WTC11 (cell line): ENCODE results near the gene ASB5. TPM values are rescaled to one million over a fixed set of nuclear protein-coding genes. Genes with fewer than 3 reads are reported as not detected.

Source experiments
- ATAC-seq: fragments of 200-7000 bp; cut with Tn5 transposase; 2 replicates; pipeline ENCODE4 v1.10.0; 2021; ENCODE audit warnings: mild to moderate bottlenecking, moderate library complexity
- CTCF ChIA-PET: fragments of 300-600 bp; sonication (Branson Sonifier 250); formaldehyde crosslinking; loops from one replicate; lab custom pipeline; 2021; ENCODE audit warnings: antibody characterized with exemption; lab: Charles Lee
- POLR2A ChIA-PET: fragments of 350-600 bp; sonication (Branson Sonifier 250); formaldehyde crosslinking; loops from one replicate; lab custom pipeline; 2021; ENCODE audit warnings: antibody characterized with exemption; lab: Charles Lee
- DNase-seq: peaks from one replicate; pipeline ENCODE4 v3.0.0; 2021; ENCODE audit warnings: low spot score
- H3K27ac Mint-ChIP-seq: 2 replicates; pipeline ENCODE4 v1.8.0; 2021; ENCODE audit warnings: mixed read lengths
- H3K27me3 Mint-ChIP-seq: 2 replicates; pipeline ENCODE4 v1.8.0; 2021; ENCODE audit warnings: low read depth, mild to moderate bottlenecking, moderate library complexity, mixed read lengths
- H3K36me3 Mint-ChIP-seq: 2 replicates; pipeline ENCODE4 v1.8.0; 2021; ENCODE audit warnings: mixed read lengths
- H3K4me1 Mint-ChIP-seq: 2 replicates; pipeline ENCODE4 v1.8.0; 2022; ENCODE audit warnings: mixed read lengths
- H3K4me3 Mint-ChIP-seq: 2 replicates; pipeline ENCODE4 v1.8.0; 2021; ENCODE audit warnings: mild to moderate bottlenecking, moderate library complexity, mixed read lengths
- H3K9me3 Mint-ChIP-seq: 2 replicates; pipeline ENCODE4 v1.8.0; 2021; ENCODE audit warnings: mixed read lengths
- AFF4 ChIP-seq: sonication (generic); formaldehyde crosslinking; IDR thresholded peaks from 2 replicates; pipeline ENCODE4 v1.8.1; 2023; ENCODE audit warnings: mild to moderate bottlenecking, missing genetic modification reagents, borderline replicate concordance
- ARID4B ChIP-seq: sonication (generic); formaldehyde crosslinking; IDR thresholded peaks from 2 replicates; pipeline ENCODE4 v1.8.0; 2023; ENCODE audit warnings: missing genetic modification reagents, mild to moderate bottlenecking, borderline replicate concordance
- CDX4 ChIP-seq: fragments of 250-450 bp; sonication (Bioruptor Pico); IDR thresholded peaks from 2 replicates; pipeline ENCODE4 v1.9.0; 2021; ENCODE audit warnings: moderate library complexity, mild to moderate bottlenecking, inconsistent platforms, borderline replicate concordance
- FOXK1 ChIP-seq: sonication (generic); formaldehyde crosslinking; IDR thresholded peaks from 2 replicates; pipeline ENCODE4 v1.8.0; 2022; ENCODE audit warnings: mild to moderate bottlenecking, moderate library complexity, missing genetic modification reagents
- FOXP4 ChIP-seq: sonication (generic); formaldehyde crosslinking; IDR thresholded peaks from 2 replicates; pipeline ENCODE4 v1.8.0; 2022; ENCODE audit warnings: mild to moderate bottlenecking, missing genetic modification reagents
- JAZF1 ChIP-seq: fragments of 250-450 bp; sonication (Bioruptor Pico); IDR thresholded peaks from 2 replicates; pipeline ENCODE4 v1.9.0; 2021; ENCODE audit warnings: moderate library complexity, mild to moderate bottlenecking, inconsistent platforms
- JUN ChIP-seq: sonication (generic); formaldehyde crosslinking; IDR thresholded peaks from 2 replicates; pipeline ENCODE4 v1.8.0; 2023; ENCODE audit warnings: mild to moderate bottlenecking, missing genetic modification reagents
- KAT7 ChIP-seq: sonication (generic); formaldehyde crosslinking; IDR thresholded peaks from 2 replicates; pipeline ENCODE4 v1.8.1; 2023; ENCODE audit warnings: missing genetic modification reagents, mild to moderate bottlenecking, borderline replicate concordance
- MXD4 ChIP-seq: fragments of 250-450 bp; sonication (Bioruptor Pico); IDR thresholded peaks from 2 replicates; pipeline ENCODE4 v1.8.0; 2021; ENCODE audit warnings: mild to moderate bottlenecking, moderate library complexity, borderline replicate concordance
- NFYB ChIP-seq: sonication (generic); formaldehyde crosslinking; conservative IDR thresholded peaks from 2 replicates; pipeline ENCODE4 v1.8.0; 2022; ENCODE audit warnings: low read depth, missing genetic modification reagents
- RELA ChIP-seq: sonication (generic); formaldehyde crosslinking; IDR thresholded peaks from 2 replicates; pipeline ENCODE4 v1.8.1; 2022; ENCODE audit warnings: missing genetic modification reagents, mild to moderate bottlenecking, borderline replicate concordance
- SP1 ChIP-seq: sonication (generic); formaldehyde crosslinking; conservative IDR thresholded peaks from 2 replicates; pipeline ENCODE4 v1.8.1; 2022; ENCODE audit warnings: missing genetic modification reagents
- ZBTB21 ChIP-seq: sonication (generic); formaldehyde crosslinking; IDR thresholded peaks from 2 replicates; pipeline ENCODE4 v1.8.1; 2023; ENCODE audit warnings: mild to moderate bottlenecking, missing genetic modification reagents, borderline replicate concordance
- ZNF396 ChIP-seq: fragments of 250-450 bp; sonication (Bioruptor Pico); IDR thresholded peaks from 2 replicates; pipeline ENCODE4 v1.8.0; 2021; ENCODE audit warnings: mild to moderate bottlenecking, moderate library complexity, borderline replicate concordance
- total RNA-seq: library from RNA; stranded (reverse); gene quantifications from 3 replicates; pipeline ENCODE4 v1.2.3, GENCODE V29; 2021
- TF ChIP-seq, protein P1 (sequence below): fragments of 250-450 bp; sonication (Bioruptor Pico); conservative IDR thresholded peaks from 2 replicates; pipeline ENCODE4 v1.9.0; 2021; ENCODE audit warnings: mild to moderate bottlenecking
- TF ChIP-seq, protein P2 (sequence below): sonication (generic); formaldehyde crosslinking; IDR thresholded peaks from 2 replicates; pipeline ENCODE4 v1.8.1; 2022; ENCODE audit warnings: mild to moderate bottlenecking, missing genetic modification reagents, moderate library complexity, borderline replicate concordance
- TF ChIP-seq, protein P3 (sequence below): sonication (generic); formaldehyde crosslinking; IDR thresholded peaks from 2 replicates; pipeline ENCODE4 v1.8.0; 2023; ENCODE audit warnings: mild to moderate bottlenecking, missing genetic modification reagents

ASB5 gene
- total RNA-seq, 1 experiment from 2014 or later, result not detected

DNA sequence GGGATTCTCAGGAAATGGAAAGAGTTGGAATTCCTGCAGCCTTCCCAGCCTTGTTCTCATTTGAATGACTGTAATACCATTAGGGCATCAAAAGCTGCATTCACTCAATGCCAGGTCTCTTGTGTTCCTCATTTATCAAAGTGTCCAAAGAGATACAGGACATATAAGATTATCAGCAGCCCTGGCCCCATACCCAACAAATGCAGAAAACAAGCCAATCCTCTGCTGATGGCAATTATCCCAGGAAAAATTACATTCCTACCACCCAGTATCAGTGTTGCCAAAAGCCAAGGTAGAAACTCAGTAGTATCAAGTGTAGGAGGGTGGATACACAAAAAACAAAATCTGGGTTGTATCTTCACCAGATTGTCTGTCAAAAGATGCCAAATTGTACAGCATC lies 18.5 kb upstream of the ASB5 start:
- CTCF ChIA-PET, result interaction anchor here (1.8 kb wide), 1 partner anchor 10 kb away, joined by 8 read pairs; no protein-coding TSS in a partner anchor
- no peak for DNase-seq
- no peak for ATAC-seq
- Mint-ChIP-seq H3K4me3 (no peak overlapping the region), H3K4me1 (peaks cover 12% of the 10 kb centered on the region), H3K27ac (no peak overlapping the region), H3K9me3 (peaks cover 8% of the 10 kb centered on the region), H3K27me3 (no peaks in the 10 kb centered on the region), H3K36me3 (no peaks in the 10 kb centered on the region; the same call in 1 of the 2 replicates)
- POLR2A ChIA-PET, result no interaction called here
- TF ChIP-seq, protein P1, sequence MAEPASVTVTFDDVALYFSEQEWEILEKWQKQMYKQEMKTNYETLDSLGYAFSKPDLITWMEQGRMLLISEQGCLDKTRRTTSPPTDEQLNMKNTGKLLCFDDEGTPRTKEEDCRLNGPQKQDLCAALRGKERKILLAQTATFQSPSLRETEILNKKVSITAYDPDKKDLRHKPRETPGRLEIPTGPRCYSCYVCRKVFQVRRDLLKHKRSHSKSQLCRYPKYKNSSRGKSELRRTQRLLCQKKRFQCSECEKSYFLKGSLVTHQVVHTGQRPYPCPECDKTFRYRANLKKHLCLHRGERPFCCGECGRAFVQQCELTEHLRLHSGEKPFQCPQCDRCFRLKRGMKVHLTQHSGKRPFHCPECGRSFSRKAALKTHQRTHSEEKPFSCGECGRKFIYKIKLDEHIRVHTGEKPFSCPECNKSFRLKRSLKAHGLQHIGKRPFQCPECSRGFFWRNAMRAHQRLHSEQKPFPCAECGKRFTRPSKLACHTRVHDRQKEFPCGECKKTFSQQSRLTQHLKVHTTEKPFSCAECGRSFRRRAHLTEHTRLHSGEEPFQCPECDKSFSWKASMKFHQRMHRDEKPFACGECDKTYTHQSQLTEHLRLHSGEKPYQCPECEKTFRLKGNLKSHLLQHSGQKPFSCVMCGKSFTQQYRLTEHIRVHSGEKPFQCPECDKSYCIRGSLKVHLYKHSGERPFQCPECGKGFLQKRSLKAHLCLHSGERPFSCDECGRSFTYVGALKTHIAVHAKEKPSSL, result no peak
- no peak for TF ChIP-seq MXD4
- TF ChIP-seq JUN (CRISPR knock-in tag), result no peak
- no peak for TF ChIP-seq FOXP4 (CRISPR knock-in tag)
- TF ChIP-seq RELA (CRISPR knock-in tag), result no peak
- no peak for TF ChIP-seq JAZF1
- TF ChIP-seq, protein P2, sequence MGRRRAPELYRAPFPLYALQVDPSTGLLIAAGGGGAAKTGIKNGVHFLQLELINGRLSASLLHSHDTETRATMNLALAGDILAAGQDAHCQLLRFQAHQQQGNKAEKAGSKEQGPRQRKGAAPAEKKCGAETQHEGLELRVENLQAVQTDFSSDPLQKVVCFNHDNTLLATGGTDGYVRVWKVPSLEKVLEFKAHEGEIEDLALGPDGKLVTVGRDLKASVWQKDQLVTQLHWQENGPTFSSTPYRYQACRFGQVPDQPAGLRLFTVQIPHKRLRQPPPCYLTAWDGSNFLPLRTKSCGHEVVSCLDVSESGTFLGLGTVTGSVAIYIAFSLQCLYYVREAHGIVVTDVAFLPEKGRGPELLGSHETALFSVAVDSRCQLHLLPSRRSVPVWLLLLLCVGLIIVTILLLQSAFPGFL (CRISPR knock-in tag), result no peak
- TF ChIP-seq, protein P3, sequence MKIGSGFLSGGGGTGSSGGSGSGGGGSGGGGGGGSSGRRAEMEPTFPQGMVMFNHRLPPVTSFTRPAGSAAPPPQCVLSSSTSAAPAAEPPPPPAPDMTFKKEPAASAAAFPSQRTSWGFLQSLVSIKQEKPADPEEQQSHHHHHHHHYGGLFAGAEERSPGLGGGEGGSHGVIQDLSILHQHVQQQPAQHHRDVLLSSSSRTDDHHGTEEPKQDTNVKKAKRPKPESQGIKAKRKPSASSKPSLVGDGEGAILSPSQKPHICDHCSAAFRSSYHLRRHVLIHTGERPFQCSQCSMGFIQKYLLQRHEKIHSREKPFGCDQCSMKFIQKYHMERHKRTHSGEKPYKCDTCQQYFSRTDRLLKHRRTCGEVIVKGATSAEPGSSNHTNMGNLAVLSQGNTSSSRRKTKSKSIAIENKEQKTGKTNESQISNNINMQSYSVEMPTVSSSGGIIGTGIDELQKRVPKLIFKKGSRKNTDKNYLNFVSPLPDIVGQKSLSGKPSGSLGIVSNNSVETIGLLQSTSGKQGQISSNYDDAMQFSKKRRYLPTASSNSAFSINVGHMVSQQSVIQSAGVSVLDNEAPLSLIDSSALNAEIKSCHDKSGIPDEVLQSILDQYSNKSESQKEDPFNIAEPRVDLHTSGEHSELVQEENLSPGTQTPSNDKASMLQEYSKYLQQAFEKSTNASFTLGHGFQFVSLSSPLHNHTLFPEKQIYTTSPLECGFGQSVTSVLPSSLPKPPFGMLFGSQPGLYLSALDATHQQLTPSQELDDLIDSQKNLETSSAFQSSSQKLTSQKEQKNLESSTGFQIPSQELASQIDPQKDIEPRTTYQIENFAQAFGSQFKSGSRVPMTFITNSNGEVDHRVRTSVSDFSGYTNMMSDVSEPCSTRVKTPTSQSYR (CRISPR knock-in tag), result no peak
- no peak for TF ChIP-seq KAT7 (CRISPR knock-in tag)
- TF ChIP-seq ZBTB21, result no peak
- no peak for TF ChIP-seq NFYB
- no peak for TF ChIP-seq AFF4 (CRISPR knock-in tag)
- TF ChIP-seq CDX4, result no peak
- TF ChIP-seq ZNF396 (CRISPR knock-in tag), result no peak
- no peak for TF ChIP-seq SP1 (CRISPR knock-in tag)
- TF ChIP-seq ARID4B (CRISPR knock-in tag), result no peak
- TF ChIP-seq FOXK1 (CRISPR knock-in tag), result no peak
